ENCODE data around the gene OVAAL.
"Not testable (repeated sequence)": the region's sequence is repeated elsewhere in the genome, so short reads cannot be mapped to it uniquely, and the experiment has no call there.

Gene OVAAL

GRCh38 chr1:180545991-180546390, 12.8 kb upstream of the OVAAL start:
- in situ Hi-C loops (cut with HindIII; ENCODE audit: low sequenced_read_pairs): no loop called here
- H3K4me3 ChIP-seq (ENCODE audit: low read depth, low read length): no peak overlapping the region
- no peak for TF ChIP-seq CTCF (IDR thresholded peaks at IDR 0.05; ENCODE audit: low read depth, low read length)
- DNase-seq (ENCODE audit: low read depth, low spot score): no peak

GRCh38 chr1:180548686-180549317, 10.0 kb upstream of the OVAAL start:
- no peak for TF ChIP-seq CTCF (IDR thresholded peaks at IDR 0.05; ENCODE audit: low read depth, low read length)
- no peak overlapping the region for H3K4me3 ChIP-seq (ENCODE audit: low read depth, low read length)
- no peak for DNase-seq (ENCODE audit: low read depth, low spot score)
- in situ Hi-C loops (cut with HindIII; ENCODE audit: low sequenced_read_pairs): no loop called here

- H3K4me3 ChIP-seq (ENCODE audit: low read depth, low read length); in situ Hi-C loops (cut with HindIII; ENCODE audit: low sequenced_read_pairs); DNase-seq (ENCODE audit: low read depth, low spot score): not testable (repeated sequence)
Measured at GRCh38 chr1:180549770-180550169, 9.0 kb upstream of the OVAAL start.

- no peak overlapping the region for H3K4me3 ChIP-seq (ENCODE audit: low read depth, low read length)
- DNase-seq (ENCODE audit: low read depth, low spot score): no peak
- in situ Hi-C loops (cut with HindIII; ENCODE audit: low sequenced_read_pairs): no loop called here
- no peak for TF ChIP-seq CTCF (IDR thresholded peaks at IDR 0.05; ENCODE audit: low read depth, low read length)
Measured at GRCh38 chr1:180550241-180550640, 8.5 kb upstream of the OVAAL start.

- in situ Hi-C loops (cut with HindIII; ENCODE audit: low sequenced_read_pairs): no loop called here
- DNase-seq (ENCODE audit: low read depth, low spot score): no peak
- H3K4me3 ChIP-seq (ENCODE audit: low read depth, low read length): no peak overlapping the region
- TF ChIP-seq CTCF (IDR thresholded peaks at IDR 0.05; ENCODE audit: low read depth, low read length): no peak
Measured at GRCh38 chr1:180551997-180552396, 6.8 kb upstream of the OVAAL start.

GRCh38 chr1:180553046-180553445, 5.7 kb upstream of the OVAAL start:
- DNase-seq (ENCODE audit: low read depth, low spot score); in situ Hi-C loops (cut with HindIII; ENCODE audit: low sequenced_read_pairs); H3K4me3 ChIP-seq (ENCODE audit: low read depth, low read length): not testable (repeated sequence)

- H3K4me3 ChIP-seq (ENCODE audit: low read depth, low read length): no peak overlapping the region
- DNase-seq (ENCODE audit: low read depth, low spot score): no peak
- in situ Hi-C loops (cut with HindIII; ENCODE audit: low sequenced_read_pairs): no loop called here
- TF ChIP-seq CTCF (IDR thresholded peaks at IDR 0.05; ENCODE audit: low read depth, low read length): no peak
Measured at GRCh38 chr1:180555411-180555810, 3.4 kb upstream of the OVAAL start.

All from astrocyte of the spinal cord (primary cell).